B cell (primary cell): Measurements from ENCODE around the gene MFSD6L. TPM values are rescaled to one million over a fixed set of nuclear protein-coding genes. Genes with fewer than 3 reads are reported as not detected.

Source experiments
- ATAC-seq: fragments of 200-7000 bp; cut with Tn5 transposase; one replicate; pipeline ENCODE4 v1.10.0; 2021; ENCODE audit warnings: low read depth, mild to moderate bottlenecking, moderate number of reproducible peaks, moderate library complexity
- CTCF ChIA-PET: fragments of 350-600 bp; sonication (Branson Sonifier 250); formaldehyde crosslinking; loops from one replicate; lab custom pipeline; 2021; ENCODE audit warnings: antibody characterized with exemption, inconsistent platforms; lab: Charles Lee
- POLR2A ChIA-PET: fragments of 350-600 bp; sonication (Branson Sonifier 250); formaldehyde crosslinking; loops from one replicate; lab custom pipeline; 2021; ENCODE audit warnings: antibody characterized with exemption; lab: Charles Lee
- DNase-seq: peaks from one replicate; pipeline ENCODE4 v3.0.0; 2013
- H2AFZ ChIP-seq: 2 replicates; pipeline ENCODE4 v1.6.1; 2012; ENCODE audit warnings: mild to moderate bottlenecking, low read depth, low read length; ENCODE audit not compliant: insufficient read depth, poor library complexity, severe bottlenecking
- H3K27ac ChIP-seq, 2 donors: 1 replicate in 1 of 2; 2 replicates in 1 of 2; pipeline ENCODE4 v1.5.1; 2012 to 2013; ENCODE audit warnings: low read length in 2 of 2, mild to moderate bottlenecking in 2 of 2, moderate library complexity in 1 of 2
- H3K27me3 ChIP-seq, 4 experiments: fragments of 200-600 bp in 1 of 4; sonication (generic) in 1 of 4; replicated peaks in 1 of 4; 1 replicate in 2 of 4; 2 replicates in 2 of 4; pipeline versions ENCODE4 v1.6.1 to v1.7.0; 2013 to 2016; ENCODE audit warnings: low read length in 3 of 4, mild to moderate bottlenecking in 2 of 4, mixed read lengths in 1 of 4, moderate library complexity in 1 of 4; ENCODE audit not compliant: insufficient read depth in 4 of 4, control insufficient read depth in 3 of 4; ENCODE audit errors: control extremely low read depth in 1 of 4
- H3K36me3 ChIP-seq, 2 experiments: replicated peaks in 1 of 2; 1 replicate in 1 of 2; 2 replicates in 1 of 2; pipeline versions ENCODE4 v1.6.1 to v1.7.1; 2013; ENCODE audit warnings: low read length in 1 of 2; ENCODE audit not compliant: insufficient read depth in 2 of 2, control insufficient read depth in 1 of 2; ENCODE audit errors: control extremely low read depth in 1 of 2, extremely low read depth in 1 of 2
- H3K4me1 ChIP-seq, 2 donors: fragments of 200-600 bp in 1 of 2; sonication (generic) in 1 of 2; 1 replicate in 1 of 2; 2 replicates in 1 of 2; pipeline versions ENCODE4 v1.5.1 to v1.6.1; 2013 to 2017; ENCODE audit warnings: low read length in 2 of 2; ENCODE audit not compliant: control insufficient read depth in 2 of 2, insufficient read depth in 2 of 2
- H3K4me2 ChIP-seq: replicated peaks from 2 replicates; pipeline ENCODE3; 2012; ENCODE audit warnings: mild to moderate bottlenecking, low read depth, low read length; ENCODE audit not compliant: poor library complexity, severe bottlenecking
- H3K4me3 ChIP-seq, 5 experiments: fragments of 200-600 bp in 1 of 5; sonication (generic) in 1 of 5; 1 replicate in 3 of 5; 2 replicates in 2 of 5; pipeline versions ENCODE4 v1.5.1 to v1.7.0; 2011 to 2016; ENCODE audit warnings: low read length in 4 of 5, mild to moderate bottlenecking in 4 of 5, low read depth in 2 of 5, control low read depth in 1 of 5, moderate library complexity in 1 of 5; ENCODE audit not compliant: insufficient read depth in 1 of 5; ENCODE audit errors: control extremely low read depth in 1 of 5, extremely low read depth in 1 of 5
- H3K79me2 ChIP-seq: fragments of 200-600 bp; sonication (generic); one replicate; pipeline ENCODE4 v1.6.0; 2016; ENCODE audit warnings: low read length; ENCODE audit not compliant: control insufficient read depth, insufficient read depth
- H3K9ac ChIP-seq: fragments of 200-600 bp; sonication (generic); 2 replicates; pipeline ENCODE4 v1.6.1; 2017; ENCODE audit warnings: mild to moderate bottlenecking, low read length, moderate library complexity
- H3K9me3 ChIP-seq, 3 donors: one replicate each; pipeline versions ENCODE4 v1.6.1 to v1.7.1; 2013; ENCODE audit warnings: low read length in 2 of 3; ENCODE audit not compliant: control insufficient read depth in 2 of 3, insufficient read depth in 1 of 3; ENCODE audit errors: control extremely low read depth in 1 of 3
- H4K20me1 ChIP-seq: 2 replicates; pipeline ENCODE4 v1.6.0; 2012; ENCODE audit warnings: mild to moderate bottlenecking, low read length; ENCODE audit not compliant: insufficient read depth, control insufficient read depth, poor library complexity, severe bottlenecking
- H3K27ac Mint-ChIP-seq: one replicate; pipeline ENCODE4 v1.8.0; 2021; ENCODE audit warnings: mixed read lengths
- H3K27me3 Mint-ChIP-seq: one replicate; pipeline ENCODE4 v1.8.0; 2021; ENCODE audit warnings: mixed read lengths
- H3K4me1 Mint-ChIP-seq: one replicate; pipeline ENCODE4 v1.8.0; 2021; ENCODE audit warnings: mixed read lengths
- H3K4me3 Mint-ChIP-seq: one replicate; pipeline ENCODE4 v1.8.0; 2021; ENCODE audit warnings: mixed read lengths
- H3K9me3 Mint-ChIP-seq: one replicate; pipeline ENCODE4 v1.8.0; 2022; ENCODE audit warnings: mixed read lengths; ENCODE audit not compliant: insufficient read depth
- EZH2 ChIP-seq: IDR thresholded peaks from 2 replicates; pipeline ENCODE4 v1.6.1; 2012; ENCODE audit warnings: borderline replicate concordance, low read depth, mild to moderate bottlenecking, moderate library complexity, low read length; ENCODE audit not compliant: insufficient read depth, poor library complexity, severe bottlenecking
- WGBS: methylation state at CpG from one replicate; pipeline ENCODE4 v1.1.5; 2013; ENCODE audit warnings: missing lambda C conversion rate; ENCODE audit not compliant: insufficient coverage; 5-methylcytosine and 5-hydroxymethylcytosine counted together
- intact Hi-C: fragments of 100-400 bp; cut with micrococcal nuclease; formaldehyde crosslinking; loops from one replicate; pipeline ENCODE4 v1.10.0; 2022
- polyA plus RNA-seq: library from polyadenylated mRNA; depleted of rRNA; stranded (reverse); fragments of >200 nt; gene quantifications from 2 replicates; pipeline ENCODE4 v1.2.3, GENCODE V29; 2012
- total RNA-seq, 2 donors: library from RNA; stranded (reverse); fragments of 120-200 nt in 1 of 2; gene quantifications; 1 replicate in 1 of 2; 2 replicates in 1 of 2; pipeline versions ENCODE4 v1.2.3 to v1.2.4, GENCODE V29; 2013 to 2022
- TF ChIP-seq, protein P1 (sequence below): fragments of 200-600 bp; IDR thresholded peaks from one replicate; pipeline ENCODE4 v1.8.0; 2022; ENCODE audit warnings: antibody characterized with exemption, mild to moderate bottlenecking

The MFSD6L gene
- total and polyA plus RNA-seq, 2 donors (not counting 1 experiment from before 2014, with no cell fraction given), result 0.24 to 0.37 TPM

DNA sequence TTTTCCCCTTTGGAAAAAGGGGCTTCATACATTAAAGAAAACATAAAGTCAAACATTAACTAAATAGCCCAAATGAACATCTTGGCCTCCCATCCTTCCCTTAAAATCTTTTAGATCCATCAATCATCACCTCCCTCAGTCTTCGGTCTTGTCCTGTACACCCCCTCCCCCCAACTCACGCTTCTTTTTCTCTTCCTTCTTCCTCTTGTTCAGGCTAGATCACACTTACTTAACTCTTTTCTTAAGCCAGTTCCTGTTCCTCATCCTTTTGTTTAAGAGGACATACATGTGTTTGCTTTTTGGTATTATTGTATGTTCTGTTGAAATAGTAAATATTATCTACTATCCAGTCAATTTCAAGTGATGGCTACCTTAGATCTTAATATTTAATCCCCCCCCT, 5.5 kb downstream of the MFSD6L start:
- Mint-ChIP-seq H3K4me1 (peaks cover 10% of the 10 kb centered on the region), H3K27ac (no peak overlapping the region), H3K9me3 (peaks cover 1% of the 10 kb centered on the region), H3K4me3 (no peak overlapping the region), H3K27me3 (peaks cover 6% of the 10 kb centered on the region)
- CTCF ChIA-PET, result interaction anchor here (1.0 to 2.8 kb wide), 3 partner anchors 9 to 48 kb away, joined by 3 to 12 read pairs (median 3); no protein-coding TSS in a partner anchor
- DNase-seq (no peak), ATAC-seq (no peak)
- H3K79me2 ChIP-seq, result no peaks in the 10 kb centered on the region
- peaks cover 0 to 7% (median 1%) of the 10 kb centered on the region in 3 donors for H3K9me3 ChIP-seq
- POLR2A ChIA-PET, result no interaction called here
- peaks cover 0 to 6% (median 0%) of the 10 kb centered on the region in 4 experiments for H3K27me3 ChIP-seq
- no peak overlapping the region for H3K4me2 ChIP-seq
- H3K4me1 ChIP-seq, result peaks cover 0 to 5% of the 10 kb centered on the region in 2 donors
- no peak overlapping the region for H3K9ac ChIP-seq
- H4K20me1 ChIP-seq, result no peaks in the 10 kb centered on the region
- no peak overlapping the region for H2AFZ ChIP-seq
- TF ChIP-seq, protein P1, sequence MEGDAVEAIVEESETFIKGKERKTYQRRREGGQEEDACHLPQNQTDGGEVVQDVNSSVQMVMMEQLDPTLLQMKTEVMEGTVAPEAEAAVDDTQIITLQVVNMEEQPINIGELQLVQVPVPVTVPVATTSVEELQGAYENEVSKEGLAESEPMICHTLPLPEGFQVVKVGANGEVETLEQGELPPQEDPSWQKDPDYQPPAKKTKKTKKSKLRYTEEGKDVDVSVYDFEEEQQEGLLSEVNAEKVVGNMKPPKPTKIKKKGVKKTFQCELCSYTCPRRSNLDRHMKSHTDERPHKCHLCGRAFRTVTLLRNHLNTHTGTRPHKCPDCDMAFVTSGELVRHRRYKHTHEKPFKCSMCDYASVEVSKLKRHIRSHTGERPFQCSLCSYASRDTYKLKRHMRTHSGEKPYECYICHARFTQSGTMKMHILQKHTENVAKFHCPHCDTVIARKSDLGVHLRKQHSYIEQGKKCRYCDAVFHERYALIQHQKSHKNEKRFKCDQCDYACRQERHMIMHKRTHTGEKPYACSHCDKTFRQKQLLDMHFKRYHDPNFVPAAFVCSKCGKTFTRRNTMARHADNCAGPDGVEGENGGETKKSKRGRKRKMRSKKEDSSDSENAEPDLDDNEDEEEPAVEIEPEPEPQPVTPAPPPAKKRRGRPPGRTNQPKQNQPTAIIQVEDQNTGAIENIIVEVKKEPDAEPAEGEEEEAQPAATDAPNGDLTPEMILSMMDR, result no peak
- no peak for TF ChIP-seq EZH2
- WGBS, result 43% methylated on average over 1 of the region's 2 CpGs
- H3K4me3 ChIP-seq, result no peak overlapping the region
- intact Hi-C loops, result no loop called here
- no peaks in the 10 kb centered on the region for H3K36me3 ChIP-seq
- H3K27ac ChIP-seq, result no peak overlapping the region

DNA sequence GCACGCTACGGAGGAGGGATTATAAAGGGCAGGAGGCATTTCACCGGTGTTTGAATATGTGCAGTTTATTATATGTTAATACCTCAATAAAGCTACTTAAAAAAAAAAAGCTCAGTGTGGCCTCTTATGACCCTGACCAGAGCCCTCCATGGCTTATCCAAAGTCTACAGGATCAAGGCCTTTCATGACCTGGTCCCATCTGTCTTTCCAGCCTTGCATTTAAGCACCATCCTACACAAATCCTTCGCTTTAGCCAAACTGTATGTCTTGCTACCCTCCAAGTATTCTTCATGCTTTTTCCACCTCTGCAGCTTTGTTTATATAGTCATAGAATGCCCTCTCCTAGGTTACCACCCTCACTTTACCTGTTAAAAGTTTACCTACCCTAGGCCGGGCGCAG, 6.5 kb downstream of the MFSD6L start:
- Histone ChIP-seq H2AFZ (no peak overlapping the region), H3K9me3 (peaks cover 0 to 7% (median 1%) of the 10 kb centered on the region in 3 donors), H3K4me2 (no peak overlapping the region), H3K27ac (no peak overlapping the region), H4K20me1 (no peaks in the 10 kb centered on the region), H3K4me3 (no peak overlapping the region), H3K4me1 (peaks cover 0 to 5% of the 10 kb centered on the region in 2 donors), H3K27me3 (peaks cover 0 to 6% (median 0%) of the 10 kb centered on the region in 4 experiments), H3K9ac (no peak overlapping the region), H3K79me2 (no peaks in the 10 kb centered on the region), H3K36me3 (no peaks in the 10 kb centered on the region)
- ATAC-seq (no peak), DNase-seq (no peak)
- no CpG with 5 or more reads among the region's 6 CpGs for WGBS
- ChIA-PET POLR2A (no interaction called here), CTCF (no interaction called here)
- TF ChIP-seq EZH2, result no peak
- TF ChIP-seq, protein P1, result no peak
- Mint-ChIP-seq H3K27me3 (peaks cover 6% of the 10 kb centered on the region), H3K4me3 (no peak overlapping the region), H3K9me3 (peaks cover 1% of the 10 kb centered on the region), H3K4me1 (peaks cover 10% of the 10 kb centered on the region), H3K27ac (no peak overlapping the region)
- intact Hi-C loops, result no loop called here
